HFF-Myc (cell line): Measurements from ENCODE around the gene ZSWIM8.

ENCODE experiments used
- DNase-seq: peaks from one replicate; pipeline ENCODE4 v3.0.0-alpha.2; 2011; ENCODE audit warnings: low read depth; ENCODE audit errors: extremely low read depth
- H3K4me3 ChIP-seq: replicated peaks from 2 replicates; pipeline ENCODE4 v1.5.1; 2011; ENCODE audit warnings: low read depth, mild to moderate bottlenecking, control low read depth, low read length
- TF ChIP-seq, protein P1 (sequence below): IDR thresholded peaks from 2 replicates; pipeline ENCODE4 v1.5.1; 2012; ENCODE audit warnings: mild to moderate bottlenecking, low read depth, low read length, control low read depth; ENCODE audit errors: missing control alignments

ZSWIM8 gene

DNA sequence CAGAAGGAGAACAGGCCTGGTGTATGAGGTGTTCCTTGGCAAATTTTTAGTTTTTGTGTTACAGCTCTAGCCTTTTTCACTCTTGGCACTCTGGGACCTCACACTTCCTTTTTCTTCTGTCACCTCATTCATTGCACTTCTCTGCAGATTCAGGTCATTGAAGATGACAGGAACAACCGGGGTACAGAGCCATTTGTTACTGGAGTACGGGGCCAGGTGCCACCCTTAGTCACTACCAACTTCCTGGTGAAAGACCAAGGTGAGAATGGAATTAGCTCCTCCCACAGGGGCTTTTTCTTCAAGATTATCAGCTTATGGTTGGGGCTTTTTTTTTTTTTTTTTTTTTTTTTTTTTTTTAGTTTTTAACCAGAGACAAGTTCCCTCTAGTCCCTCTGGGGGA, 22.1 kb upstream of the ZSWIM8 start:
- TF ChIP-seq, protein P1, sequence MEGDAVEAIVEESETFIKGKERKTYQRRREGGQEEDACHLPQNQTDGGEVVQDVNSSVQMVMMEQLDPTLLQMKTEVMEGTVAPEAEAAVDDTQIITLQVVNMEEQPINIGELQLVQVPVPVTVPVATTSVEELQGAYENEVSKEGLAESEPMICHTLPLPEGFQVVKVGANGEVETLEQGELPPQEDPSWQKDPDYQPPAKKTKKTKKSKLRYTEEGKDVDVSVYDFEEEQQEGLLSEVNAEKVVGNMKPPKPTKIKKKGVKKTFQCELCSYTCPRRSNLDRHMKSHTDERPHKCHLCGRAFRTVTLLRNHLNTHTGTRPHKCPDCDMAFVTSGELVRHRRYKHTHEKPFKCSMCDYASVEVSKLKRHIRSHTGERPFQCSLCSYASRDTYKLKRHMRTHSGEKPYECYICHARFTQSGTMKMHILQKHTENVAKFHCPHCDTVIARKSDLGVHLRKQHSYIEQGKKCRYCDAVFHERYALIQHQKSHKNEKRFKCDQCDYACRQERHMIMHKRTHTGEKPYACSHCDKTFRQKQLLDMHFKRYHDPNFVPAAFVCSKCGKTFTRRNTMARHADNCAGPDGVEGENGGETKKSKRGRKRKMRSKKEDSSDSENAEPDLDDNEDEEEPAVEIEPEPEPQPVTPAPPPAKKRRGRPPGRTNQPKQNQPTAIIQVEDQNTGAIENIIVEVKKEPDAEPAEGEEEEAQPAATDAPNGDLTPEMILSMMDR, result no peak
- no peak for DNase-seq
- H3K4me3 ChIP-seq, result no peak overlapping the region

DNA sequence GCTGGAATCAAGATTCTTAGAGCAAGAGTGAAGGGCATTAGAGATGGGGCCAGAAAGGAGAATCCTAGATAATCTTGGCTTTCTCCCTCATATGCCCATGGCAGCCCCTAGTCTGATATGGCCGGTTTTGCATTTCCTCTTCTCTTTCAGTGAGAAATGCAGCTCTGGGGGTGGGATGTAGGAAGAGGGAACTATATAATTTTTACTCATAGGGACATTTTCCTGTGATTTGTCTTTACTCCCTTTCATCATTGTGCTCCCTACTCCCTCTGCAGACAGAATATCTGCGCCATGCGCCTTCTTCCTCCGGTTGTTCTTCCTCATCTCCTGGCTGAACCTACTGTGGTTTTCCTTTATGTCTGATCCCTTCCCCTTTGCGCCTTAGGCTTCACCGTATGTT, 20.3 kb upstream of the ZSWIM8 start:
- no peak overlapping the region for H3K4me3 ChIP-seq
- TF ChIP-seq, protein P1, result no peak
- no peak for DNase-seq

DNA sequence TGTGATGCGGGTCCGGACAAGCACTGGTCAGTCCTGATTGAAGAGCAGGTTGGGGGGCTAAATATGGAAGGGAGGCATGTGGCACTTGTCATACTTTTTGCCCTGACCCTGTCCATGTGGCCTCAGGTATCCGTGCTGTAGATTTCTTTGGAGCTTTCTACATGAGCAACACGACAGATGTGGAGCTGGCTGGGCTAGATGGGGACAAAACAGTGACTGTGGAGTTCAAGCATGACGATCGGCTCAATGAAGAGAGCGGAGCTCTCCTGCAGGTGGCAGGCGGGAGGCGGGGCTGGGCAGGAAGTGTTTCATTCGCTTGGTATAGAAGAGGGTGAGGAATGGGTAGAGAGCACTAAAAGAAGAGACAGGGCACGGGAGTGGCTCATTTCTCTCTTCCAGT, 16.5 kb upstream of the ZSWIM8 start:
- no peak for DNase-seq
- TF ChIP-seq, protein P1, result no peak
- no peak overlapping the region for H3K4me3 ChIP-seq

DNA sequence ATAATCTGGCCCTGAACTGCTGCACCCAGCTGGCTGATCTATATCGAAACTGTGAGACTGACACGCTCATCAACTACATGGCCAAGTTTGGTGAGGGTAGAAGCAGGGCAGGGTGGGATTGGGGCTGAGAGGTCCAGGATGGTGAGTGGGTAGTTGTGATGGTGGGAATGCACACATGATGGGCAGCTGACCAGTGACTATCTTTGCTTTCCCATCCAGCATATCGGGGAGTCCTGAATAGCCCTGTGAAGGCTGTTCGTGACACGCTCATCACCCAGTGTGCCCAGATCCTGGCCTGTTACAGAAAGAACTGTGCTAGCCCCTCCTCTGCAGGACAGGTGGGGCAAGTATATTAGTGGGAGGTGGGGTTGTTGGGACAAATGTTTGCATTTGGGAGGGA, 16.0 kb upstream of the ZSWIM8 start:
- TF ChIP-seq, protein P1, result no peak
- DNase-seq, result no peak
- no peak overlapping the region for H3K4me3 ChIP-seq

DNA sequence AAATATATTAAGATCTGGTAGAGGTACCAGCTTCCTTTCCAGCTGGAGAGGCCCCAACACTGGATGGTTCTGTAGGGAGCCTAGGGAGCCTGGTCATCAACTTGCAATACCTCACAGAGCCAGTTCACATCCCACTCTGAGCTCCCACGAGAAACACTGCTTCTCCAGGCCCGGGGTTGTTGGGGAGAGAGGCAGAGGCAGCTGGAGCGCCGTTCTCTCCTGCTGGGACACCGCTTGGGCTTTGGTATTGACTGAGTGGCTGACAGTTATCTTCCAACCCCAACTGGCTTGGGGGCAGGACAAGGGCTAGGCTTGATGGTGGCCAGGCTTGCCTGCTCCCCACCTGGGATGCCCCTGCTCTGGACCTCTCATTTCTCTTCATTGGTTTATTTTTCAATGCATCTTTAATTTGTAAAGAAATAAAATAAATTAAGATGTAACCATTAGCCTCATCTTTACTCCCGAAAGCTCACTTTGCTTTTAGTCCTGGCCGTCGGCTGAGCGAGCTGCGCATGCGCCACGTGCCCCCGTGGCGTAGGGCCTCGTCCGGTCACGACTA, 13.6 kb upstream of the ZSWIM8 start:
- peak overlapping the region; percentile 65 for H3K4me3 ChIP-seq
- DNase-seq, result no peak
- TF ChIP-seq, protein P1, result no peak

DNA sequence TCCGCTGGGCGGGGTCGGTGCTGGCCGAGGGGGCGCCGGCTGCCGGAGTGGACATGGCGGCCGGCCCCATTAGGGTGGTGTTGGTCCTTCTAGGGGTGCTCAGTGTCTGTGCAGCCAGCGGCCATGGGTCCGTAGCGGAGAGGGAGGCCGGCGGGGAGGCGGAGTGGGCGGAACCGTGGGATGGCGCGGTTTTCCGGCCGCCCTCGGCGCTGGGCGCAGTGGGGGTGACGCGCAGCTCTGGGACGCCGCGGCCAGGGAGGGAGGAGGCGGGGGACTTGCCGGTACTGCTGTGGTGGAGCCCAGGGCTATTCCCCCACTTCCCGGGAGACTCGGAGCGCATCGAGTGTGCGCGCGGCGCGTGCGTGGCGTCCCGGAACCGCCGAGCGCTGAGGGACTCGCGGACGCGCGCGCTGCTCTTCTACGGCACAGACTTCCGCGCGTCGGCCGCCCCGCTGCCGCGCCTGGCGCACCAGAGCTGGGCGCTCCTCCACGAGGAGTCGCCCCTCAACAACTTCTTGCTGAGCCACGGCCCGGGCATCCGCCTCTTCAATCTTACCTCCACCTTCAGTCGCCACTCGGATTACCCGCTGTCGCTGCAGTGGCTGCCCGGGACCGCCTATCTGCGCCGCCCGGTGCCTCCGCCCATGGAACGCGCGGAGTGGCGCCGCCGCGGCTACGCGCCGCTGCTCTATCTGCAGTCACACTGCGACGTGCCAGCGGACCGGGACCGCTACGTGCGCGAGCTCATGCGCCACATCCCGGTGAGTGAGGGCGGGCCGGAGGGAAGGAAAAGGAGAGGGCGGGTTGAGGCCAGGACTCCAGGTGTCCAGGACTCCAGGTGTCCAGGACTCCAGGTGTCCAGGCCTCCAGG, 12.9 kb upstream of the ZSWIM8 start:
- H3K4me3 ChIP-seq, result peak overlapping the region; percentile 65
- no peak for DNase-seq
- TF ChIP-seq, protein P1, result peak; percentile 10
